GM13977 (cell line): Measurements from ENCODE around the gene GSK3A.

Source experiments
- DNase-seq: peaks from one replicate; pipeline ENCODE4 v3.0.0; 2012; ENCODE audit warnings: low spot score
- CTCF ChIP-seq: IDR thresholded peaks from 2 replicates; pipeline ENCODE4 v1.5.1; 2012; ENCODE audit warnings: mild to moderate bottlenecking, control low read depth; ENCODE audit not compliant: insufficient read depth; ENCODE audit errors: extremely low read depth, missing control alignments
- in situ Hi-C: fragments of 300-500 bp; cut with MboI; formaldehyde crosslinking; loops from one replicate; pipeline ENCODE4 v1.12.0; 2022; ENCODE audit warnings: low sequenced_read_pairs, low pct_unique_long_range_greater_than_20kb, mixed read lengths, inconsistent platforms; ENCODE audit not compliant: unreplicated experiment

GSK3A gene

GRCh38 chr19:42284591-42285341, 42.4 kb upstream of the GSK3A start:
- no peak for DNase-seq
- in situ Hi-C loops, result loop anchor here (25.0 kb wide), 1 partner anchor 172 kb away; no protein-coding TSS in a partner anchor
- no peak for TF ChIP-seq CTCF

- no peak for TF ChIP-seq CTCF
- peak; percentile 97 for DNase-seq
- in situ Hi-C loops, result loop anchor here (25.0 kb wide), 1 partner anchor 172 kb away; no protein-coding TSS in a partner anchor
Observed at GRCh38 chr19:42284066-42284501, 41.7 kb upstream of the GSK3A start.

GRCh38 chr19:42283188-42284065, 41.0 kb upstream of the GSK3A start:
- no peak for TF ChIP-seq CTCF
- DNase-seq, result peak; percentile 99
- in situ Hi-C loops, result loop anchor here (25.0 kb wide), 1 partner anchor 171 kb away; no protein-coding TSS in a partner anchor

GRCh38 chr19:42282819-42283187, 40.4 kb upstream of the GSK3A start:
- no peak for TF ChIP-seq CTCF
- in situ Hi-C loops, result loop anchor here (25.0 kb wide), 1 partner anchor 171 kb away; no protein-coding TSS in a partner anchor
- DNase-seq, result no peak

GRCh38 chr19:42281827-42282762, 39.7 kb upstream of the GSK3A start:
- DNase-seq, result no peak

More at GRCh38 chr19:42281827-42282762, 39.7 kb upstream of the GSK3A start:
- TF ChIP-seq CTCF, result no peak
- in situ Hi-C loops, result loop anchor here (25.0 kb wide), 1 partner anchor 170 kb away; no protein-coding TSS in a partner anchor
